Measurements from ENCODE around the gene WDR90. TPM values are rescaled to one million over a fixed set of nuclear protein-coding genes. Genes with fewer than 3 reads are reported as not detected.
A peak's percentile ranks its signal among the peaks of the same experiment; 100 is the strongest.

The WDR90 gene
- total and polyA plus RNA-seq, 10 of the 15 experiments (the other 5 are each of a cell fraction or from before 2014, with no cell fraction given): 2.0 to 65.0 (median 16.7) TPM

DNA sequence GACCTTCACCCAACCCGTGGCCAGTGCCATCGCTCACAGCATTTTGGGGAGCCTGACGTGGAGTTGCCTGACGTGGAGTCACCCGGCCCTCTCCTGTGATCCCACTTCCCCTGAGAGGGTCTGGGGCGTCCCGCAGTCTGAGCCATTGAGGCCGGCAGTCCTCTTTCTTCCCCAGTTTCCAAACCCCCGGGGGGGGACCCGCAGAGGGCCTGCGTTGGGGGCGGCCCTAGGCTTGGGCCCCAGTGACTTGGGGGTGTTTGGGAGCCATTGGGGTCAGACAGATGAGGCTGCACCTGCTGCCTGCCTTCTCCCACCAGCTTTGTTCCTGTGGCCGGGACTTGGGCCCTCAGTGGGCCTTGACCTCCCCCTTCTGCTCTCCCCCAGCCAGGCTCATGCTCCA is 20.5 kb downstream of the WDR90 start (continued):
- TF ChIP-seq, protein P1, sequence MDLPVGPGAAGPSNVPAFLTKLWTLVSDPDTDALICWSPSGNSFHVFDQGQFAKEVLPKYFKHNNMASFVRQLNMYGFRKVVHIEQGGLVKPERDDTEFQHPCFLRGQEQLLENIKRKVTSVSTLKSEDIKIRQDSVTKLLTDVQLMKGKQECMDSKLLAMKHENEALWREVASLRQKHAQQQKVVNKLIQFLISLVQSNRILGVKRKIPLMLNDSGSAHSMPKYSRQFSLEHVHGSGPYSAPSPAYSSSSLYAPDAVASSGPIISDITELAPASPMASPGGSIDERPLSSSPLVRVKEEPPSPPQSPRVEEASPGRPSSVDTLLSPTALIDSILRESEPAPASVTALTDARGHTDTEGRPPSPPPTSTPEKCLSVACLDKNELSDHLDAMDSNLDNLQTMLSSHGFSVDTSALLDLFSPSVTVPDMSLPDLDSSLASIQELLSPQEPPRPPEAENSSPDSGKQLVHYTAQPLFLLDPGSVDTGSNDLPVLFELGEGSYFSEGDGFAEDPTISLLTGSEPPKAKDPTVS (IDR thresholded peaks at IDR 0.05; ENCODE audit: low read depth, low read length): no peak
- no peak for TF ChIP-seq EP300 (IDR thresholded peaks at IDR 0.05; ENCODE audit: borderline replicate concordance in 1 of 2, control insufficient read depth in 1 of 2, low read depth in 2 of 2, low read length in 2 of 2)
- no peak for TF ChIP-seq GABPA (IDR thresholded peaks at IDR 0.05; ENCODE audit: low read depth)

DNA sequence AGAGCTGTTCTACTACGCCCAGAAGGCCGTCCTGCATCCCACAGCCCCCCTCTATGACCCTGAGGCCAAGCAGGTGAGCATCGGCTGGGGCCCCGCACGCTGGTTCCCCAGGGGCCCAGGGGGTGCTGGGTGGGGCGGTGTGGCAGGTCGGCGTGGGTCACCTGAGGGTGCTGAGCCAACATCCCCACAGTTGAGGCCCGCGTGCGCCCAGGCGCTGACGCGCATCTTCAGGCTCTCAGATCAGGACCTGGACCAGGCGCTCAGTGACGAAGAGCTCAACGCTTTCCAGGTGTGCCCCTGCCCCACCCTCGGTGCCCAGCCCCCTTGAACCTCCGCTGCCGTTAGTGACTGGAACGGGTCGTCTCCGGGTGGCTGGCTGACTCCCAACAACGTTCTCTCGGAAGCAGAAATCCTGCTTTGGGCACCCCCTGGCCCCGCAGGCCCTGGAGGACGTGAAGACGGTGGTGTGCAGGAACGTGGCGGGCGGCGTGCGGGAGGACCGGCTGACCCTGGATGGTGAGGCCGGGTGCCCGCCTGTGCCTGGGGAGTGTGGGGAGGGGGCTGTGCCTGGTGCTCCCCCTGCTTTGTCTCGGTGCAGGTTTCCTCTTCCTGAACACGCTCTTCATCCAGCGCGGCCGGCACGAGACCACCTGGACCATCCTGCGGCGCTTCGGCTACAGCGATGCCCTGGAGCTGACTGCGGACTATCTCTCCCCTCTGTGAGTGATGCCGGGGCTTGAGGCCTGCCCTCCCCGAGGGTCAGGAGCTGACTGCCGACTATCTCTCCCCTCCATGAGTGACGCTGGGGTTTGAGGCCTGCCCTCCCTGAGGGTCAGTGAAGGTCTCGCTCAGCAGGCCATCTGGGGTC is 21.6 kb downstream of the WDR90 start:
- WGBS (ENCODE audit: insufficient coverage, insufficient replicate concordance, low lambda C conversion rate, missing lambda C conversion rate): 97% methylated on average over 50 of the region's 52 CpGs
- peaks cover 16% of the 10 kb centered on the region for H3K79me2 ChIP-seq (ENCODE audit: control insufficient read depth, insufficient read depth, low read length)
- DNase-seq (ENCODE audit: low read depth, low spot score): no peak
- intact Hi-C loops (cut with micrococcal nuclease; ENCODE audit: unreplicated experiment) (no loop called here), in situ Hi-C loops (cut with MboI) (no loop called here)
- H3K9me3 ChIP-seq (replicated peaks; ENCODE audit: control insufficient read depth, insufficient read depth, low read length): no peaks in the 10 kb centered on the region
- ChIA-PET SMC1A (ENCODE audit: uncharacterized antibody, unreplicated experiment) (no interaction called here), RAD21 (ENCODE audit: unreplicated experiment) (no interaction called here), POLR2A (no interaction called here), CTCF (no interaction called here)
- no peak overlapping the region for H3K27ac ChIP-seq (ENCODE audit: control insufficient read depth, insufficient read depth)
- no peak overlapping the region for H3K9ac ChIP-seq (ENCODE audit: control insufficient read depth, insufficient read depth, low read length)
- TF ChIP-seq RCOR1 (conservative IDR thresholded peaks at IDR 0.05; ENCODE audit: low read depth, low read length) (no peak), POLR2A (IDR thresholded peaks at IDR 0.05; ENCODE audit: low read depth, low read length) (peak; percentile 3; the same call in 1 of the 2 replicates)
- no peak overlapping the region for H2AFZ ChIP-seq (ENCODE audit: control insufficient read depth, low read depth, low read length)
- no peak for ATAC-seq
- H4K20me1 ChIP-seq (ENCODE audit: control insufficient read depth, insufficient read depth): no peaks in the 10 kb centered on the region; the same call in 1 of the 2 replicates
- no peaks in the 10 kb centered on the region for H3K27me3 ChIP-seq (replicated peaks in 1 of 2; ENCODE audit: control insufficient read depth in 2 of 2, insufficient read depth in 2 of 2, low read length in 1 of 2)
- H3K4me2 ChIP-seq (ENCODE audit: control insufficient read depth, insufficient read depth): no peak overlapping the region
- no TSS peak for BruUV-seq (replicated peaks)
- H3K4me3 ChIP-seq: no peak overlapping the region
- FAIRE-seq: no peak
- peaks cover 0 to 18% of the 10 kb centered on the region in 2 experiments; a peak in 3 of 4 replicates for H3K36me3 ChIP-seq (ENCODE audit: control insufficient read depth in 2 of 2, insufficient read depth in 2 of 2, low read length in 1 of 2)
- peaks cover 2% of the 10 kb centered on the region; the same call in 1 of the 2 replicates for H3K4me1 ChIP-seq (ENCODE audit: control insufficient read depth, insufficient read depth, low read length)
